ENCODE data around the gene MYO5A. TPM values are rescaled to one million over a fixed set of nuclear protein-coding genes. Genes with fewer than 3 reads are reported as not detected.

The MYO5A gene
- total and polyA plus RNA-seq, 9 of the 15 experiments (the other 6 are each of a cell fraction or from before 2014, with no cell fraction given) = 0.03 to 0.82 (median 0.40) TPM

DNA sequence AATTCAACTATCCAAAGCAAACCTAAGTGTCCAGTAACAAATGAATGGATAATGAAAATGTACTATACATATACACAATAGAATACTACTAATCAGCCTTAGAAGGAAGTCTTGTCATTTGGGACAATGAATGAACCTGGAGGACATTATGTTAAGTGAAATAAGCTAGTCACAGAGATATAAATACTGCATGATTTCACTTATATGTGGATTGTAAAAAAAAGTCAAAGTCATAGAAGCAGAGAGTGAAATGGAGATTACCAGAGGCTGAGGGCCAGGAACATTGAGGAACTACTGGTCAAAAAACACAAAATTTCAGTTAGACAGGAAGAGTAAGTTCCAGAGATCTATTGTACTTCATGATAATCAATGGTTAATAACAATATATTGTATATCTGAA, 33.6 kb downstream of the MYO5A start:
- H3K36me3 ChIP-seq (ENCODE audit: control insufficient read depth, insufficient read depth, low read length) = no peaks in the 10 kb centered on the region
- H3K4me2 ChIP-seq (ENCODE audit: insufficient read depth, low read length) = no peak overlapping the region
- no peak overlapping the region for H3K27ac ChIP-seq (ENCODE audit: extremely low read depth, low read depth, low read length)
- peaks cover 0 to 4% of the 10 kb centered on the region in 2 experiments; a peak in 2 of 5 replicates for H3K27me3 ChIP-seq (ENCODE audit: control insufficient read depth in 2 of 2, insufficient read depth in 2 of 2, low read length in 2 of 2)
- H3K4me3 ChIP-seq = no peak overlapping the region
- TF ChIP-seq U2AF2 (optimal IDR thresholded peaks at IDR 0.05; ENCODE audit: low read depth, low read length) = no peak
- TF ChIP-seq EZH2 (IDR thresholded peaks at IDR 0.05; ENCODE audit: borderline replicate concordance, low read depth, low read length) = no peak
- TF ChIP-seq TEAD2 (tag; IDR thresholded peaks at IDR 0.05) = no peak
- TF ChIP-seq GATA2 (CRISPR knock-in tag; IDR thresholded peaks at IDR 0.05) = no peak
- TF ChIP-seq EP400 (IDR thresholded peaks at IDR 0.05) = no peak
- no peaks in the 10 kb centered on the region for H3K9me3 ChIP-seq (replicated peaks; ENCODE audit: control insufficient read depth, insufficient read depth, low read depth, low read length)
- BruUV-seq (replicated peaks) = no TSS peak
- H3K9me1 ChIP-seq (ENCODE audit: control insufficient read depth, insufficient read depth, low read length) = no peaks in the 10 kb centered on the region
- intact Hi-C loops (cut with micrococcal nuclease) = no loop called here
- FAIRE-seq (no peak), DNase-seq (ENCODE audit: extremely low read depth in 1 of 4, low spot score in 3 of 4) (no peak), ATAC-seq (no peak)
- no peaks in the 10 kb centered on the region for H3K79me2 ChIP-seq (ENCODE audit: control insufficient read depth, insufficient read depth, low read length)
- H4K20me1 ChIP-seq (replicated peaks; ENCODE audit: control insufficient read depth, insufficient read depth, low read length) = no peaks in the 10 kb centered on the region
- H3K9ac ChIP-seq (ENCODE audit: insufficient read depth in 1 of 2, low read depth in 2 of 2, low read length in 2 of 2) = no peak overlapping the region
- in situ Hi-C loops (cut with MboI) = no loop called here
- CTCF ChIA-PET (ENCODE audit: low intra/inter-chr PET ratio) = no interaction called here
- no peak overlapping the region for H2AFZ ChIP-seq (ENCODE audit: low read depth, low read length)
- no peaks in the 10 kb centered on the region for H3K4me1 ChIP-seq (replicated peaks in 1 of 2; ENCODE audit: control insufficient read depth in 2 of 2, insufficient read depth in 2 of 2, low read length in 2 of 2)
- POLR2A ChIA-PET = no interaction called here

DNA sequence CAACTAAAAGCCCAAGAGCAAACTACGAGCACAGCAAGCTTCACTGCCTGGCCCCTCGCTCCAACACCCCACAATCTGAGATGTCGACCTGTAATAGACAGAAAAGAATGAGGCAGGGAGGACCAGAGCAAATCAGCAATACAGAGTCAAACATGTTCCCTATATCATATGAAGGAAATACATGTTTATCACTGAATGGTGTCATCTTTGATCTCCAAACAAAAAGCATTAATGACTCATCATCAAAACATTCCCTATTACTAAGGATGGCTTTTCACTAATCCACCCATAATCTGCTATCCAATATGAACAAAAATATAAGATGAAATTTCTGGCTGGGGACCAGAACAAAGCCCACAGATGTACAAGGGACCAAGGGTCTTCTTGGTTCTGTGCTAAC, 34.7 kb downstream of the MYO5A start:
- ATAC-seq = no peak
- DNase-seq (ENCODE audit: extremely low read depth in 1 of 4, low spot score in 3 of 4) = no peak
- no TSS peak for BruUV-seq (replicated peaks)
- in situ Hi-C loops (cut with MboI) (no loop called here), intact Hi-C loops (cut with micrococcal nuclease) (no loop called here)
- H3K27ac ChIP-seq (ENCODE audit: extremely low read depth, low read depth, low read length) = no peak overlapping the region
- no peak overlapping the region for H3K4me2 ChIP-seq (ENCODE audit: insufficient read depth, low read length)
- no peak overlapping the region for H3K9ac ChIP-seq (ENCODE audit: insufficient read depth in 1 of 2, low read depth in 2 of 2, low read length in 2 of 2)
- no peaks in the 10 kb centered on the region for H3K79me2 ChIP-seq (ENCODE audit: control insufficient read depth, insufficient read depth, low read length)
- ChIA-PET POLR2A (no interaction called here), CTCF (ENCODE audit: low intra/inter-chr PET ratio) (no interaction called here)
- no peaks in the 10 kb centered on the region for H3K36me3 ChIP-seq (ENCODE audit: control insufficient read depth, insufficient read depth, low read length)
- H3K4me1 ChIP-seq (replicated peaks in 1 of 2; ENCODE audit: control insufficient read depth in 2 of 2, insufficient read depth in 2 of 2, low read length in 2 of 2) = no peaks in the 10 kb centered on the region
- H3K27me3 ChIP-seq (ENCODE audit: control insufficient read depth in 2 of 2, insufficient read depth in 2 of 2, low read length in 2 of 2) = peaks cover 0 to 4% of the 10 kb centered on the region in 2 experiments; a peak in 3 of 5 replicates
- WGBS (ENCODE audit: insufficient coverage, low coverage, missing lambda C conversion rate) = 0% methylated on average over 3 of the region's 3 CpGs
- H2AFZ ChIP-seq (ENCODE audit: low read depth, low read length) = no peak overlapping the region
- H3K9me3 ChIP-seq (replicated peaks; ENCODE audit: control insufficient read depth, insufficient read depth, low read depth, low read length) = no peaks in the 10 kb centered on the region
- no peaks in the 10 kb centered on the region for H3K9me1 ChIP-seq (ENCODE audit: control insufficient read depth, insufficient read depth, low read length)
- no peaks in the 10 kb centered on the region for H4K20me1 ChIP-seq (replicated peaks; ENCODE audit: control insufficient read depth, insufficient read depth, low read length)
- H3K4me3 ChIP-seq = no peak overlapping the region
- no peak for FAIRE-seq
- TF ChIP-seq SAFB2 (IDR thresholded peaks at IDR 0.05; ENCODE audit: borderline replicate concordance, low read depth, low read length, severe bottlenecking) (no peak), ZNF449 (CRISPR knock-in tag; IDR thresholded peaks at IDR 0.05) (no peak), ZNF134 (CRISPR knock-in tag; conservative IDR thresholded peaks at IDR 0.05) (no peak), CXXC5 (CRISPR knock-in tag; IDR thresholded peaks at IDR 0.05) (no peak), NFXL1 (CRISPR knock-in tag; IDR thresholded peaks at IDR 0.05) (no peak), KAT2B (IDR thresholded peaks at IDR 0.05; ENCODE audit: low read depth, low read length) (no peak), CCAR2 (IDR thresholded peaks at IDR 0.05; ENCODE audit: low read depth, low read length) (no peak)
- TF ChIP-seq, protein P1, sequence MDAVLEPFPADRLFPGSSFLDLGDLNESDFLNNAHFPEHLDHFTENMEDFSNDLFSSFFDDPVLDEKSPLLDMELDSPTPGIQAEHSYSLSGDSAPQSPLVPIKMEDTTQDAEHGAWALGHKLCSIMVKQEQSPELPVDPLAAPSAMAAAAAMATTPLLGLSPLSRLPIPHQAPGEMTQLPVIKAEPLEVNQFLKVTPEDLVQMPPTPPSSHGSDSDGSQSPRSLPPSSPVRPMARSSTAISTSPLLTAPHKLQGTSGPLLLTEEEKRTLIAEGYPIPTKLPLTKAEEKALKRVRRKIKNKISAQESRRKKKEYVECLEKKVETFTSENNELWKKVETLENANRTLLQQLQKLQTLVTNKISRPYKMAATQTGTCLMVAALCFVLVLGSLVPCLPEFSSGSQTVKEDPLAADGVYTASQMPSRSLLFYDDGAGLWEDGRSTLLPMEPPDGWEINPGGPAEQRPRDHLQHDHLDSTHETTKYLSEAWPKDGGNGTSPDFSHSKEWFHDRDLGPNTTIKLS (IDR thresholded peaks at IDR 0.05; ENCODE audit: borderline replicate concordance, low read depth) = no peak

Measured in K562 (cell line).